Lung (tissue), 12 donors: ENCODE measurements around the gene CCDC33. TPM values are rescaled to one million over a fixed set of nuclear protein-coding genes. Genes with fewer than 3 reads are reported as not detected.

Experiments
- ATAC-seq: fragments of 200-7000 bp; cut with Tn5 transposase; one replicate; pipeline ENCODE4 v1.9.1; 2020; ENCODE audit warnings: moderate number of reproducible peaks; ENCODE audit not compliant: insufficient read depth, low FRiP score
- DNase-seq, 3 donors: peaks; one replicate each; pipeline ENCODE4 v3.0.0-alpha.2; 2013 to 2017
- H3K27ac ChIP-seq, 2 donors: one replicate each; pipeline ENCODE4 v1.5.1; 2013; ENCODE audit warnings: mild to moderate bottlenecking in 2 of 2, moderate library complexity in 2 of 2, control low read depth in 1 of 2, inconsistent platforms in 1 of 2, low read depth in 1 of 2, low read length in 1 of 2
- H3K27me3 ChIP-seq, 3 donors: one replicate each; pipeline ENCODE4 v1.5.1; 2013; ENCODE audit warnings: low read length in 2 of 3; ENCODE audit not compliant: control insufficient read depth in 3 of 3, insufficient read depth in 3 of 3
- H3K36me3 ChIP-seq, 4 donors: one replicate each; pipeline ENCODE4 v1.5.1; 2013; ENCODE audit warnings: low read length in 4 of 4, mild to moderate bottlenecking in 1 of 4, moderate library complexity in 1 of 4; ENCODE audit not compliant: control insufficient read depth in 4 of 4, insufficient read depth in 4 of 4
- H3K4me1 ChIP-seq, 5 donors: one replicate each; pipeline ENCODE4 v1.5.1; 2013; ENCODE audit warnings: low read length in 5 of 5, mild to moderate bottlenecking in 2 of 5, moderate library complexity in 1 of 5; ENCODE audit not compliant: control insufficient read depth in 5 of 5, insufficient read depth in 5 of 5
- H3K4me3 ChIP-seq: one replicate; pipeline ENCODE4 v1.5.1; 2013; ENCODE audit warnings: mild to moderate bottlenecking, control low read depth, moderate library complexity
- H3K9ac ChIP-seq, 2 donors: one replicate each; pipeline ENCODE4 v1.5.1; 2013; ENCODE audit warnings: low read length in 2 of 2, control low read depth in 1 of 2; ENCODE audit not compliant: insufficient read depth in 1 of 2
- H3K9me3 ChIP-seq, 4 donors: one replicate each; pipeline ENCODE4 v1.5.1; 2013; ENCODE audit warnings: low read length in 3 of 4, mild to moderate bottlenecking in 1 of 4, moderate library complexity in 1 of 4; ENCODE audit not compliant: control insufficient read depth in 4 of 4, insufficient read depth in 3 of 4
- whole genome bisulfite sequencing, 2 donors: extraction: QIAGEN DNeasy Blood & Tissue Kit; methylation state at CpG; one replicate each; pipeline ENCODE4 v1.1.7; 2013; 5-methylcytosine and 5-hydroxymethylcytosine counted together
- polyA plus RNA-seq, 2 donors: library from polyadenylated mRNA; stranded (reverse); fragments of 200-250 nt; gene quantifications; one replicate each; pipeline ENCODE4 v1.2.1, GENCODE V29; 2013
- total RNA-seq, 2 donors: library from RNA; depleted of rRNA in 1 of 2; stranded (reverse); fragments of >200 nt in 1 of 2; gene quantifications; one replicate each; pipeline ENCODE4 v1.2.1, GENCODE V29; 2014 to 2021
- TF ChIP-seq, protein P1 (sequence below): IDR thresholded peaks from 2 replicates; pipeline ENCODE4 v1.5.1; 2012; ENCODE audit warnings: mild to moderate bottlenecking; ENCODE audit errors: control extremely low read depth, extremely low read depth
- donor health status: control.
- donor health status: control.
- donor health status: Bipolar disorder and iron deficiency.
- donor health status: healthy.
- donor health status: DM: yes; HTN: yes; CAD: no.

The CCDC33 gene
- total and polyA plus RNA-seq, 4 donors: 4.3 to 14.1 (median 9.1) TPM

DNA sequence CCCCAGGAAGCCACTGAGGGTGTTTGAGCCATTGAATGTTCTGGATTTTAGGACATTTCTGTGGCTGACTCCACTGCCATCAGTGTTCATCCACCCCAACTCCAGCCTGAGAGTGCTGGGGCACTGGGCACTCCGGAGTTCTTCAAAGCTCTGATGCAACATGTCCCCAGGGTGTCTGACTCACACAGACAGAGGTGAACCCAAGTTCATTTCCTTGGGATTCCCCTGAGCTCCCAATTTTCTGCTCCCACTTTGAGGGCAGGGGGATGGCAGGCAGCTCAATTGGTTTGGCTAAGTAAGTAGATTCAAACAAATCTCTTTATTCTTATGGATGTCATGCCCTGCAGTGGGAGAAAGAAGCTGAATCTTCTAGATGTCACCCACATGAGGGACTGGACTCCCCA, 35.7 kb upstream of the CCDC33 start:
- 34 to 75% methylated on average over 1 of the region's 1 CpG for WGBS, 2 donors
- Histone ChIP-seq H3K27ac (no peak overlapping the region), H3K9ac (no peak overlapping the region), H3K9me3 (no peaks in the 10 kb centered on the region), H3K4me3 (no peak overlapping the region), H3K4me1 (peaks cover 6 to 56% (median 14%) of the 10 kb centered on the region in 5 donors), H3K36me3 (no peaks in the 10 kb centered on the region), H3K27me3 (no peaks in the 10 kb centered on the region)
- no peak for DNase-seq
- TF ChIP-seq, protein P1, sequence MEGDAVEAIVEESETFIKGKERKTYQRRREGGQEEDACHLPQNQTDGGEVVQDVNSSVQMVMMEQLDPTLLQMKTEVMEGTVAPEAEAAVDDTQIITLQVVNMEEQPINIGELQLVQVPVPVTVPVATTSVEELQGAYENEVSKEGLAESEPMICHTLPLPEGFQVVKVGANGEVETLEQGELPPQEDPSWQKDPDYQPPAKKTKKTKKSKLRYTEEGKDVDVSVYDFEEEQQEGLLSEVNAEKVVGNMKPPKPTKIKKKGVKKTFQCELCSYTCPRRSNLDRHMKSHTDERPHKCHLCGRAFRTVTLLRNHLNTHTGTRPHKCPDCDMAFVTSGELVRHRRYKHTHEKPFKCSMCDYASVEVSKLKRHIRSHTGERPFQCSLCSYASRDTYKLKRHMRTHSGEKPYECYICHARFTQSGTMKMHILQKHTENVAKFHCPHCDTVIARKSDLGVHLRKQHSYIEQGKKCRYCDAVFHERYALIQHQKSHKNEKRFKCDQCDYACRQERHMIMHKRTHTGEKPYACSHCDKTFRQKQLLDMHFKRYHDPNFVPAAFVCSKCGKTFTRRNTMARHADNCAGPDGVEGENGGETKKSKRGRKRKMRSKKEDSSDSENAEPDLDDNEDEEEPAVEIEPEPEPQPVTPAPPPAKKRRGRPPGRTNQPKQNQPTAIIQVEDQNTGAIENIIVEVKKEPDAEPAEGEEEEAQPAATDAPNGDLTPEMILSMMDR: no peak
- ATAC-seq: no peak

DNA sequence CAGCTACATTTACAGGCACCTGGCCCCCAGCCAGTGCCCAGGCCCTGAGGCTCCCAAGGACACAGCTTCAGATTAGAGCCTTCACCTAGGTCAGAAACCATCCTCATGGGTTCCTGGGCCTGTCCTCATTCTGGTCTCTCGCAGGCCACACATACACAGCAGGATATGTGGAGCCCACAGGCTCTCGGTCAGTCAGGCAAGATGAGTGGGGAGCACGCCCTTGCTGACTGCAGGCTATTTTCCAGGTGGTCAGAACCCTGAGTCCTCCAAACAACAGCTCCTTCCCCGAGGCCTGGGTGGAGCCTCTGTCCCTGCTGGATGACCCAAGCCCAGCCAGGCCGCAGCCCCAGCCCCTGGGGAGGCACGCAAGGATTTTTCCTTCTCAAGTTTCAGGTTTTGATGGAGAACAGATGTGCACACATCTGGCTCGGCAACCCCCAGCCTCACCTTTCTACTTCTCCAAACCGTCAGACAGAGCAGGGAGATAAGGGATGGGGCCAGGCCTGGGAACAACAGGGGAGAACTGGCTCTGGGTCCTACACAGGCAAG, 35.2 kb upstream of the CCDC33 start:
- no peaks in the 10 kb centered on the region for H3K9me3 ChIP-seq
- peaks cover 4 to 54% (median 13%) of the 10 kb centered on the region in 5 donors for H3K4me1 ChIP-seq
- WGBS, 2 donors: 87 to 89% methylated on average over 8 of the region's 8 CpGs
- DNase-seq (no peak), ATAC-seq (no peak)
- TF ChIP-seq, protein P1: no peak
- H3K27ac ChIP-seq: no peak overlapping the region
- no peaks in the 10 kb centered on the region for H3K27me3 ChIP-seq
- no peak overlapping the region for H3K4me3 ChIP-seq
- H3K36me3 ChIP-seq: no peaks in the 10 kb centered on the region
- H3K9ac ChIP-seq: no peak overlapping the region

DNA sequence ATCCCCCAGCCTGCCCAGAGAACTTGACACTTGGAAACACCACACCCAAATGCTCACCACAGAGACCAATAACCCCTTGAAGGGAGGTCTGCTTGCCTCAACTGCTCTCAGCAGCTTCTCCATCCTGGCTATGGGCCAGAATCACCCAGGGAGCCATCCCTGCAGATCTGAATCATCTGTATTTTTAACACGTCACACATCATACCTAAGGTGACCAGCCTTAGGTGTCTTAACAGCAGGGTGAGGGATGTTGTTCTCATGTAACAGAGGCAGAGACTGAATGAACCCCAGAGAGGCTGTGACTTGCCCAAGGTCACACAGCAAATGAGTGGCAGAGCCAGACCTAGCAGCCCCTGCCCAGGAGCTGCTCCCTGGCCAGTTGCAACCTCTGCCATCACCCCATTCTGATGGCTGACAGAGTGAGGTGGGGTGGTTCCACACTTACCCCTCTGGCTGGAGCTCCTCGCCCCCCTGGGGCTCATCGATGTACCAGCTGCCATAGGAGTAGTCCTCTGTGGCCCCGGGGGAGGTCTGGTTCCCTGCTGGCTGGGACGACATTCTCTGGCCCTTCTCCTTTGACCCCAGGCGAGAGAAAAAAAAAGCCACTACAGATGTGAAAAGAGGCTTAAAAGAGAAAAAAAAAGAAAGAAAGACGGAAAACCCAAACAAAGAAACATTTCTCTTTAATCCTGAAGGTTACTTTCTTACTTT, 34.3 kb upstream of the CCDC33 start:
- ATAC-seq (no peak), DNase-seq (no peak)
- Histone ChIP-seq H3K36me3 (no peaks in the 10 kb centered on the region), H3K9ac (no peak overlapping the region), H3K27ac (no peak overlapping the region), H3K4me1 (peaks cover 0 to 49% (median 6%) of the 10 kb centered on the region in 5 donors), H3K9me3 (no peaks in the 10 kb centered on the region), H3K4me3 (no peak overlapping the region), H3K27me3 (no peaks in the 10 kb centered on the region)
- TF ChIP-seq, protein P1: no peak
- WGBS, 2 donors: 63 to 64% methylated on average over 7 of the region's 7 CpGs
